GM23338 (cell line): ENCODE results near the gene SUPT3H. TPM values are rescaled to one million over a fixed set of nuclear protein-coding genes. Genes with fewer than 3 reads are reported as not detected.
A peak's percentile ranks its signal among the peaks of the same experiment; 100 is the strongest.

Experiments
- ATAC-seq: fragments of 200-7000 bp; cut with Tn5 transposase; 3 replicates; pipeline ENCODE4 v1.9.1; 2020
- DNase-seq: peaks from one replicate; pipeline ENCODE4 v3.0.0-alpha.2; 2015; ENCODE audit warnings: low spot score
- H2AFZ ChIP-seq: fragments of 200-600 bp; sonication (generic); 2 replicates; pipeline ENCODE4 v1.8.0; 2016; ENCODE audit warnings: antibody characterized with exemption, mild to moderate bottlenecking, moderate library complexity
- H3F3A ChIP-seq: fragments of 200-600 bp; sonication (generic); replicated peaks from 2 replicates; pipeline ENCODE4 v1.8.0; 2017; ENCODE audit warnings: antibody characterized with exemption, mixed run types, low read depth
- H3K27ac ChIP-seq: fragments of 200-600 bp; sonication (generic); 2 replicates; pipeline ENCODE4 v1.6.1; 2016; ENCODE audit warnings: low read depth
- H3K27me3 ChIP-seq: fragments of 200-600 bp; sonication (generic); 2 replicates; pipeline ENCODE4 v1.8.0; 2016; ENCODE audit warnings: mild to moderate bottlenecking, mixed run types, moderate library complexity; ENCODE audit not compliant: insufficient read depth
- H3K36me3 ChIP-seq: fragments of 200-600 bp; sonication (generic); 2 replicates; pipeline ENCODE4 v1.8.0; 2016; ENCODE audit warnings: mild to moderate bottlenecking; ENCODE audit not compliant: insufficient read depth
- H3K4me1 ChIP-seq: fragments of 200-600 bp; sonication (generic); 2 replicates; pipeline ENCODE4 v1.8.0; 2016; ENCODE audit warnings: mild to moderate bottlenecking, moderate library complexity; ENCODE audit not compliant: insufficient read depth
- H3K4me2 ChIP-seq: fragments of 200-600 bp; sonication (generic); 2 replicates; pipeline ENCODE4 v1.7.1; 2017; ENCODE audit warnings: mixed run types
- H3K4me3 ChIP-seq: fragments of 200-600 bp; sonication (generic); 2 replicates; pipeline ENCODE4 v1.6.1; 2016; ENCODE audit warnings: mixed run types
- H3K79me2 ChIP-seq: fragments of 200-600 bp; sonication (generic); replicated peaks from 2 replicates; pipeline ENCODE4 v1.8.0; 2017; ENCODE audit warnings: mild to moderate bottlenecking; ENCODE audit not compliant: insufficient read depth
- H3K9me2 ChIP-seq: fragments of 200-600 bp; sonication (generic); 2 replicates; pipeline ENCODE4 v1.8.0; 2017; ENCODE audit not compliant: insufficient read depth
- H4K20me1 ChIP-seq: fragments of 200-600 bp; sonication (generic); replicated peaks from 2 replicates; pipeline ENCODE4 v1.8.0; 2017; ENCODE audit warnings: mild to moderate bottlenecking; ENCODE audit not compliant: insufficient read depth
- H3K27ac Mint-ChIP-seq: 2 replicates; pipeline ENCODE4 v1.8.0; 2020; ENCODE audit warnings: inconsistent platforms, mild to moderate bottlenecking, moderate library complexity, mixed read lengths
- H3K27me3 Mint-ChIP-seq: 3 replicates; pipeline ENCODE4 v1.8.0; 2022; ENCODE audit warnings: low read depth, mild to moderate bottlenecking, moderate library complexity, mixed read lengths, inconsistent platforms; ENCODE audit not compliant: insufficient read depth, poor library complexity
- H3K36me3 Mint-ChIP-seq: 3 replicates; pipeline ENCODE4 v1.8.0; 2021; ENCODE audit warnings: low read depth, mild to moderate bottlenecking, inconsistent platforms, moderate library complexity, mixed read lengths
- H3K4me1 Mint-ChIP-seq: 3 replicates; pipeline ENCODE4 v1.8.0; 2020; ENCODE audit warnings: mild to moderate bottlenecking, inconsistent platforms, mixed read lengths
- H3K4me3 Mint-ChIP-seq: 3 replicates; pipeline ENCODE4 v1.8.0; 2021; ENCODE audit warnings: moderate library complexity, mild to moderate bottlenecking, inconsistent platforms, mixed read lengths
- H3K9me3 Mint-ChIP-seq: 3 replicates; pipeline ENCODE4 v1.8.0; 2020; ENCODE audit warnings: moderate library complexity, mild to moderate bottlenecking, inconsistent platforms, mixed read lengths
- CREB1 ChIP-seq: fragments of 250-450 bp; sonication (Bioruptor Pico); IDR thresholded peaks from 2 replicates; pipeline ENCODE4 v1.5.0; 2020; ENCODE audit warnings: low read depth, mild to moderate bottlenecking, moderate library complexity
- CTCF ChIP-seq, 2 experiments: fragments of 200-600 bp in 1 of 2; sonication (generic) in 1 of 2; conservative IDR thresholded peaks; 2 replicates each; pipeline versions ENCODE4 v1.5.1 to v1.6.1; 2016 to 2017; ENCODE audit warnings: antibody characterized with exemption in 2 of 2, low read depth in 2 of 2, mild to moderate bottlenecking in 2 of 2, moderate library complexity in 1 of 2
- ETS1 ChIP-seq: IDR thresholded peaks from 2 replicates; pipeline ENCODE4 v1.6.1; 2016; ENCODE audit warnings: antibody characterized with exemption
- EZH2 ChIP-seq: fragments of 200-600 bp; sonication (generic); IDR thresholded peaks from one replicate; pipeline ENCODE4 v1.8.0; 2017; ENCODE audit warnings: antibody characterized with exemption, mild to moderate bottlenecking, low read depth; ENCODE audit not compliant: unreplicated experiment
- JUNB ChIP-seq: IDR thresholded peaks from one replicate; pipeline ENCODE4 v1.6.1; 2016; ENCODE audit warnings: antibody characterized with exemption; ENCODE audit not compliant: unreplicated experiment
- NANOG ChIP-seq: IDR thresholded peaks from 2 replicates; pipeline ENCODE4 v1.6.1; 2016; ENCODE audit warnings: antibody characterized with exemption, borderline replicate concordance
- POLR2AphosphoS5 ChIP-seq: IDR thresholded peaks from 2 replicates; pipeline ENCODE4 v1.6.1; 2016; ENCODE audit warnings: antibody characterized with exemption, low read depth
- REST ChIP-seq: IDR thresholded peaks from one replicate; pipeline ENCODE4 v1.6.1; 2018; ENCODE audit warnings: antibody characterized with exemption; ENCODE audit not compliant: unreplicated experiment
- STAT1 ChIP-seq: IDR thresholded peaks from one replicate; pipeline ENCODE4 v1.6.1; 2016; ENCODE audit warnings: antibody characterized with exemption; ENCODE audit not compliant: unreplicated experiment
- ZNF114 ChIP-seq: fragments of 250-450 bp; sonication (Bioruptor Pico); IDR thresholded peaks from 2 replicates; pipeline ENCODE4 v1.5.0; 2020; ENCODE audit warnings: mild to moderate bottlenecking, moderate library complexity
- polyA plus RNA-seq: library from polyadenylated mRNA; unstranded; fragments of >200 nt; fragmentation: Nextera tagmentation; extraction: Ambion mirVana; gene quantifications from 2 replicates; pipeline ENCODE4 v1.2.1, GENCODE V29; 2016
- total RNA-seq: library from RNA; depleted of rRNA; stranded (reverse); fragments of >200 nt; shearing (Covaris generic); gene quantifications from 2 replicates; pipeline ENCODE4 v1.2.3, GENCODE V29; 2014

Gene SUPT3H
- total and polyA plus RNA-seq, 2 experiments from 2014 or later, result 11.4 to 30.1 TPM

- TF ChIP-seq EZH2, result no peak
- TF ChIP-seq JUNB, result no peak
- TF ChIP-seq REST, result no peak
- TF ChIP-seq CREB1 (CRISPR knock-in tag), result no peak
- TF ChIP-seq STAT1, result no peak
- no peak for TF ChIP-seq NANOG
These were observed 305.1 kb downstream of the SUPT3H start (continued) for GRCh38 chr6:45072673-45073072.

GRCh38 chr6:45072016-45072415 is 305.7 kb downstream of the SUPT3H start:
- Histone ChIP-seq H3F3A (no peaks in the 10 kb centered on the region), H3K4me2 (no peak overlapping the region), H4K20me1 (no peaks in the 10 kb centered on the region), H3K27me3 (no peaks in the 10 kb centered on the region), H3K4me3 (no peak overlapping the region), H3K9me2 (no peaks in the 10 kb centered on the region), H2AFZ (no peak overlapping the region), H3K36me3 (no peaks in the 10 kb centered on the region), H3K27ac (no peak overlapping the region), H3K79me2 (no peaks in the 10 kb centered on the region), H3K4me1 (peaks cover 12% of the 10 kb centered on the region; the same call in 1 of the 2 replicates)
- TF ChIP-seq POLR2AphosphoS5, result no peak
- TF ChIP-seq ETS1, result no peak
- no peak for TF ChIP-seq EZH2
- no peak for TF ChIP-seq CTCF (conservative IDR thresholded peaks at IDR 0.05; ENCODE audit: low read depth in 2 of 2)
- no peak for TF ChIP-seq ZNF114 (CRISPR knock-in tag)
- Mint-ChIP-seq H3K27me3 (no peaks in the 10 kb centered on the region), H3K4me3 (no peak overlapping the region), H3K36me3 (no peaks in the 10 kb centered on the region; the same call in 2 of the 3 replicates), H3K9me3 (peaks cover 3% of the 10 kb centered on the region; the same call in 1 of the 3 replicates), H3K27ac (0 out of 2 replicates have a peak overlapping the region, but pooled peaks have one; percentile 1), H3K4me1 (peaks cover 7% of the 10 kb centered on the region)
- no peak for DNase-seq
- no peak for ATAC-seq
